Ovary (tissue), 3 donors: ENCODE data around the gene C3AR1.

Source experiments
- CTCF ChIP-seq, 3 donors: fragments of 450-650 bp in 2 of 3; fragments of 200-600 bp in 1 of 3; IDR thresholded peaks; one replicate each; pipeline versions ENCODE4 v1.5.1 to v1.8.0; 2016 to 2022; ENCODE audit warnings: antibody characterized with exemption in 3 of 3, mild to moderate bottlenecking in 1 of 3
- EP300 ChIP-seq: sonication (generic); formaldehyde crosslinking; IDR thresholded peaks from one replicate; pipeline ENCODE4 v1.6.1; 2017; ENCODE audit warnings: antibody characterized with exemption
- POLR2A ChIP-seq: fragments of 450-650 bp; IDR thresholded peaks from one replicate; pipeline ENCODE4 v1.6.1; 2017; ENCODE audit warnings: antibody characterized with exemption, mild to moderate bottlenecking, moderate library complexity
- donor health status: DM: no; HTN: no; CAD: no.

GRCh38 chr12:8011331-8011730 is 54.8 kb downstream of the C3AR1 start:
- TF ChIP-seq EP300 (no peak), POLR2A (no peak), CTCF (IDR thresholded peaks at IDR 0.05) (no peak)
